ENCODE measurements around the gene DYNLL2.

Gene DYNLL2

DNA sequence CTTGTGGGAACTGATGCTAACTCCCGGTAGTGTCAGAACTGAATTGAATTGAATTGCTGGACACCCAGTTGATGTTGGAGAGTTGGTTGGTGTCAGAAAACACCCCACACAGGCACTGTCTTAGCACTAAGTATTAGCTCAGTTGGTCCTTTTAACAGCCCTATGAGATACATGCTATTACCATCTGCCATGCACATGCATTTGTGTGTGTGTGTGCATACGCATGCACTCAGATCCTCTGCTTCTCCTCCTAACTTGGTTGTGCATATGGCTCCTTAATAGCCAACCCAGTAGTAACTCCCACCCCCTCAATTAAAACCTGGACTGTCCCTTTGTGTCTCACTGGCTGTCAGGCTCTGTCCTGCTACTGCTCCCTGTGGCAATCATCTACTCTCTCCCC, 32.3 kb upstream of the DYNLL2 start:
- H3K27ac ChIP-seq (ENCODE audit: insufficient read depth, low read depth, low read length, poor library complexity, severe bottlenecking), result no peak overlapping the region
- H3K4me1 ChIP-seq (ENCODE audit: control insufficient read depth, insufficient read depth, low read length), result peaks cover 8% of the 10 kb centered on the region
- H3K27me3 ChIP-seq (ENCODE audit: control insufficient read depth, insufficient read depth, low read length, poor library complexity, severe bottlenecking), result no peaks in the 10 kb centered on the region
- no peaks in the 10 kb centered on the region for H3K9me3 ChIP-seq (ENCODE audit: control insufficient read depth, low read length)
- H3K4me3 ChIP-seq (ENCODE audit: insufficient read depth, low read depth, low read length), result no peak overlapping the region
- H3K36me3 ChIP-seq (ENCODE audit: control insufficient read depth, insufficient read depth, low read length), result no peaks in the 10 kb centered on the region
- WGBS, 2 experiments, result 95 to 98% methylated on average over 2 of the region's 2 CpGs

DNA sequence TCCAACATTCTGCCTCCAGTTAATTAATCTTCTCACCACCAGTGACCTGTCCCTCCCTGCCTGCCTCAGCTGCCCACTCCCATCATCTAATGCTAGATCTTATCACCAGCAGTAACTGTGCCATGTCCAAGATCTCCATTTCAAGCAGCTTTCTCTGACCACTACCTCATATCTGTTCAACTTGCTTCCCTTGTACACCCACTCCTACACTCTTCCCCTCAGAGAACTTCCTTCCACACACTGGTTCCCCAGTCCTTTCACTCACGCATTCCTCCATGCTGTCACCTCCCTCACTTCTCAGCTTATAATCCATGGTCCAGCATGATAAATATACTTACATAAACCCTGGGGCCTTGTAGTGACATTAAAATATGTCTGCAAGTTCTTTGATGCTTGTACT, 31.8 kb upstream of the DYNLL2 start:
- no peaks in the 10 kb centered on the region for H3K9me3 ChIP-seq (ENCODE audit: control insufficient read depth, low read length)
- 95 to 100% methylated on average over 1 of the region's 1 CpG for WGBS, 2 experiments
- H3K27ac ChIP-seq (ENCODE audit: insufficient read depth, low read depth, low read length, poor library complexity, severe bottlenecking), result no peak overlapping the region
- no peaks in the 10 kb centered on the region for H3K36me3 ChIP-seq (ENCODE audit: control insufficient read depth, insufficient read depth, low read length)
- peaks cover 8% of the 10 kb centered on the region for H3K4me1 ChIP-seq (ENCODE audit: control insufficient read depth, insufficient read depth, low read length)
- H3K4me3 ChIP-seq (ENCODE audit: insufficient read depth, low read depth, low read length), result no peak overlapping the region
- H3K27me3 ChIP-seq (ENCODE audit: control insufficient read depth, insufficient read depth, low read length, poor library complexity, severe bottlenecking), result no peaks in the 10 kb centered on the region

DNA sequence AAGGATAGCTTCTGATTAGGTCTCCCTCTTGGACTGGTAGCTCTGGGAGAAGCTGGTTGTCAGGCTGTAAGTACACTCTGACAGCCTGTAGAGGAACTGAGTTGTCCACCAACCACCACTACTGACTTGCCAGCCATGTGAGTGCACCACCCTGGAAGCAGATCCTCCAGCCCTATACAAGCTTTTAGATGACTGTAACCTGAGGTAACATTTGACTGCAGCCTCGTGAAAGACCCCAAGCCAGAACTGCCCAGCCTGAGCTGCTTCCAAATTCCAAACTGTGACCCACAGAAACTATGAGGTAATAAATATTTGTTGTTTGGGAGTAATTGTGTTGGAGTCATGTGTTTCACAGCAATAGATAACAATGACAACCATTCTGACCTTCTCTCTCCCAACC, 30.8 kb upstream of the DYNLL2 start:
- H3K4me3 ChIP-seq (ENCODE audit: insufficient read depth, low read depth, low read length), result no peak overlapping the region
- no peak overlapping the region for H3K27ac ChIP-seq (ENCODE audit: insufficient read depth, low read depth, low read length, poor library complexity, severe bottlenecking)
- WGBS, 2 experiments, result 88 to 100% methylated on average over 1 of the region's 1 CpG
- H3K4me1 ChIP-seq (ENCODE audit: control insufficient read depth, insufficient read depth, low read length), result no peaks in the 10 kb centered on the region
- no peaks in the 10 kb centered on the region for H3K9me3 ChIP-seq (ENCODE audit: control insufficient read depth, low read length)
- H3K27me3 ChIP-seq (ENCODE audit: control insufficient read depth, insufficient read depth, low read length, poor library complexity, severe bottlenecking), result no peaks in the 10 kb centered on the region
- no peaks in the 10 kb centered on the region for H3K36me3 ChIP-seq (ENCODE audit: control insufficient read depth, insufficient read depth, low read length)

DNA sequence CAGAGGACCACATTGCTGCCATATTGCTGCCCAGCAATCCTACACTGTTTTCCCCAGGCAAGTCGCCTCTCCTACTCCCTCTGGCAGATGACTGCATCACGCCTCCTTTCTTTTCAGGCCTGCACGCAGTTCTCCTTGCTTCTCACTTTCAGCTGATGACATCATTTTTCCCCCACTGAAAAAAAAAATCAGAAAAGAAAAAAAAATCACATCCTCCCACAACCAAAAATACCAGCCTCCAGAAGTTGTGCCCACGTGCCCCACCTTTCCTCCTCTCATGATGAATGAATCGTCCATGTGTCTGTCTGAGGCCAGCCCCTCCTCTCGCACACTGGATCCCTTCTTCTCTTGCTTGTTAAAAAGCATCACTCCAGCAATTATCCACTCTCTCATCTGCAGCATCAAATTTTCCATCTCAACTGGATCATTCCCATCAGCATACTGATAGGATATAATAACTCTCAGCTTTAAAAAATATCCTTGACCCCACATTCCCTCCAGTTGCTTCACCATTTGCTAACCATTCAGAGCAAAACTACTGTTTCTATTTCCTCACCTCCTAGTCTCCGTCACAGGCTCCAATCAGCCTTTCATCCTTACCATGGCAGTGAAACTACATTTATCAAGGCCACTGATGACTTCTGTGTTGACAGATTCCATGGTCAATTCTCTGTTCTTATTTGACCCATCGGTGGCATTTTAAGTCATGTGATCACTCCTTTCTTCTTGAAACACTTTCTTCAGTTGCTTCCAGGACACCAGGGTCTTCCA, 30.1 kb upstream of the DYNLL2 start:
- H3K9me3 ChIP-seq (ENCODE audit: control insufficient read depth, low read length), result no peaks in the 10 kb centered on the region
- no peaks in the 10 kb centered on the region for H3K4me1 ChIP-seq (ENCODE audit: control insufficient read depth, insufficient read depth, low read length)
- no peaks in the 10 kb centered on the region for H3K27me3 ChIP-seq (ENCODE audit: control insufficient read depth, insufficient read depth, low read length, poor library complexity, severe bottlenecking)
- no peak overlapping the region for H3K4me3 ChIP-seq (ENCODE audit: insufficient read depth, low read depth, low read length)
- WGBS, 2 experiments, result 88 to 89% methylated on average over 8 of the region's 8 CpGs
- H3K36me3 ChIP-seq (ENCODE audit: control insufficient read depth, insufficient read depth, low read length), result no peaks in the 10 kb centered on the region
- no peak overlapping the region for H3K27ac ChIP-seq (ENCODE audit: insufficient read depth, low read depth, low read length, poor library complexity, severe bottlenecking)

DNA sequence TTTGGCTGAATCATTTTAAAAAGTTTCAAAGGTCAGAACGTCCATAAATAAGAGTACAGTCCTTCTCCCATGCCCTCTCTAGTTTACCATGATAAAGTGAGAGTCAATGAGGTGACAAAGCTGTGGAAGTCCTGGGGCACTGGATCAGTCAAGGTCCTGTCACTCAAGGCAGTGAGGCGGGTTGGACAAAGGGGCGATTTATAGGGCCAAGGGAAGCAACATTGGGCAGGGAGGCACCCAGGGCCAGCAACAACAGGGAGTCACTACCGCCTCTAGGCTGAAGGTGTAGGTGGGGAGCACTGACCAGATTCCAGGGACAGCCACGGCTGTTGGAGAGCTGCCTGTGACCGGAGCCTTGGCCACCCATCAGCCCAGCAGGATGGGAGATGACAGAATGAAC, 28.6 kb upstream of the DYNLL2 start:
- Histone ChIP-seq H3K36me3 (ENCODE audit: control insufficient read depth, insufficient read depth, low read length) (no peaks in the 10 kb centered on the region), H3K4me1 (ENCODE audit: control insufficient read depth, insufficient read depth, low read length) (no peaks in the 10 kb centered on the region)

DNA sequence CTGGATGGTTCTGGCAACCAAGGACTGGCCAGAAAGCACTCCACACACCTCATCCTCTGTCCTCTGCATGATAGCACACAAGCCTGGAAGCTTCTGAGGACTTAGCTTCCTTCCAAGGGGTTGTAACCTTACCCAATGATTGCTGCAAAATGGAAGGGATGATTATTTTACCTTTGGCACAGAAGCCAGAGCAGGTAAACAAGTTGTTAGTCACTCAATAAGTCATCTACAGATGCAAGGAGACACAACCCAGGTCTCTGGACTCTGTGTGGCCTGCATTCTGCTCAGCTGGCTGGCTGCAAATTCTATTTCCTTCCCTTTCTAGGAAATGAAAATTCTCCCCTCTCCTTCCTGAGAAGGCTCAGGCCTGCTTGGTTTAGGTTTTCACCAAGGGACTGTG, 26.7 kb upstream of the DYNLL2 start:
- H3K27ac ChIP-seq (ENCODE audit: insufficient read depth, low read depth, low read length, poor library complexity, severe bottlenecking), result no peak overlapping the region
- no peaks in the 10 kb centered on the region for H3K9me3 ChIP-seq (ENCODE audit: control insufficient read depth, low read length)
- no peaks in the 10 kb centered on the region for H3K4me1 ChIP-seq (ENCODE audit: control insufficient read depth, insufficient read depth, low read length)
- no peaks in the 10 kb centered on the region for H3K36me3 ChIP-seq (ENCODE audit: control insufficient read depth, insufficient read depth, low read length)
- H3K27me3 ChIP-seq (ENCODE audit: control insufficient read depth, insufficient read depth, low read length, poor library complexity, severe bottlenecking), result no peaks in the 10 kb centered on the region
- no peak overlapping the region for H3K4me3 ChIP-seq (ENCODE audit: insufficient read depth, low read depth, low read length)

More for the DNA sequence above, 28.6 kb upstream of the DYNLL2 start:
- H3K9me3 ChIP-seq (ENCODE audit: control insufficient read depth, low read length), result no peaks in the 10 kb centered on the region
- WGBS, 2 experiments, result 90 to 93% methylated on average over 6 of the region's 6 CpGs
- no peaks in the 10 kb centered on the region for H3K27me3 ChIP-seq (ENCODE audit: control insufficient read depth, insufficient read depth, low read length, poor library complexity, severe bottlenecking)
- H3K4me3 ChIP-seq (ENCODE audit: insufficient read depth, low read depth, low read length), result no peak overlapping the region
- H3K27ac ChIP-seq (ENCODE audit: insufficient read depth, low read depth, low read length, poor library complexity, severe bottlenecking), result no peak overlapping the region

DNA sequence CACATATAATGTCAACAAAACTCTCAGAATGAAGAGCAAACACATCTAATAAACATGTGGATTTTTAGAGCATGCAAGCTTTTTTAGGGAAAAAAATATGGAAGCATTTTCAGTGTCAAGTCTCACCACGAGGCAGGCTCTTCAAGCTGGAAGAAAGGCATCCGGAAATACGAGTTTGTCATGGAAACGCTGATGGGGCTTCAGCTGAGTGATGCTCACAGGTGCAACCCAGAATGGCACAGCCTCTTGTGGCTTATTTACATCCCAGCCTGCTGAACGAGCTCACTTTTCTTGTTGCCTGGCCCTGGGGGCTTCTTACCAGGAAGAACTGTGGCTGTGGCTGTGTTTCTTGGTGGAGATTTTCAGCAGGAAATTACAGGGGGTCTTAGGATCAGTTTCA, 24.1 kb upstream of the DYNLL2 start:
- H3K4me1 ChIP-seq (ENCODE audit: control insufficient read depth, insufficient read depth, low read length), result no peaks in the 10 kb centered on the region
- H3K27ac ChIP-seq (ENCODE audit: insufficient read depth, low read depth, low read length, poor library complexity, severe bottlenecking), result no peak overlapping the region
- no peaks in the 10 kb centered on the region for H3K27me3 ChIP-seq (ENCODE audit: control insufficient read depth, insufficient read depth, low read length, poor library complexity, severe bottlenecking)
- WGBS, 2 experiments, result 75 to 81% methylated on average over 5 of the region's 5 CpGs
- no peaks in the 10 kb centered on the region for H3K9me3 ChIP-seq (ENCODE audit: control insufficient read depth, low read length)
- no peaks in the 10 kb centered on the region for H3K36me3 ChIP-seq (ENCODE audit: control insufficient read depth, insufficient read depth, low read length)
- no peak overlapping the region for H3K4me3 ChIP-seq (ENCODE audit: insufficient read depth, low read depth, low read length)

DNA sequence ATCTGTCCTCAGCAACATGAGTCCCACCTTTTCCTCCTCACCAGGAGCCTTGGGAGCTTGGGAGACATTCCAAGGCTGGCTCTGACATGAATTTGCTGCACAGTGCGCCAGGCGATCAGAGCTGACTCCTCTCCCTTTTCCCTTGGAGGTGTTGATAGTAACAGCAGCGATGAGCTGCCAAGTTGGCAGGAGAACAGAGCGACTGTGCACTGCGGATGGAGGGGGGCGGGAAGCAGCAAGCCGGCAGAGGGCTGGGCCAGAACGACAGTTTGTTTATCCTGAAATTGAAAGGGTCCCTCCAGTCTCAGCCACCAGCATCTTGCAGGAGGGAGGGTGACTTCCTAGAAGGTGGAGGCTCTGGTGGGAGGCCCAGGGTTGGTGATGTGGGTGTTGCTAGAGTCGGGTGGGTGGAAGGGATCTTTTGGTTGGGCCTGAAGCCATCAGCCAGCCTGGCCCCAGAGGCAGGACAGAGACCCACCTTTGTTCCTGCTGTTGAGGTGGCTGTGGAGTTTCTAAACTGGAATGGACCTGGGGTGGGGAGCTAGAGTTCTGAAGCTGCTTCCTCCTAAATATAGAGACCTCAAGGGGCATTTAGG, 22.5 kb upstream of the DYNLL2 start:
- no peaks in the 10 kb centered on the region for H3K4me1 ChIP-seq (ENCODE audit: control insufficient read depth, insufficient read depth, low read length)
- 78 to 79% methylated on average over 9 of the region's 9 CpGs for WGBS, 2 experiments
- H3K36me3 ChIP-seq (ENCODE audit: control insufficient read depth, insufficient read depth, low read length), result no peaks in the 10 kb centered on the region
- H3K27ac ChIP-seq (ENCODE audit: insufficient read depth, low read depth, low read length, poor library complexity, severe bottlenecking), result no peak overlapping the region
- H3K4me3 ChIP-seq (ENCODE audit: insufficient read depth, low read depth, low read length), result no peak overlapping the region
- no peaks in the 10 kb centered on the region for H3K27me3 ChIP-seq (ENCODE audit: control insufficient read depth, insufficient read depth, low read length, poor library complexity, severe bottlenecking)
- H3K9me3 ChIP-seq (ENCODE audit: control insufficient read depth, low read length), result no peaks in the 10 kb centered on the region

DNA sequence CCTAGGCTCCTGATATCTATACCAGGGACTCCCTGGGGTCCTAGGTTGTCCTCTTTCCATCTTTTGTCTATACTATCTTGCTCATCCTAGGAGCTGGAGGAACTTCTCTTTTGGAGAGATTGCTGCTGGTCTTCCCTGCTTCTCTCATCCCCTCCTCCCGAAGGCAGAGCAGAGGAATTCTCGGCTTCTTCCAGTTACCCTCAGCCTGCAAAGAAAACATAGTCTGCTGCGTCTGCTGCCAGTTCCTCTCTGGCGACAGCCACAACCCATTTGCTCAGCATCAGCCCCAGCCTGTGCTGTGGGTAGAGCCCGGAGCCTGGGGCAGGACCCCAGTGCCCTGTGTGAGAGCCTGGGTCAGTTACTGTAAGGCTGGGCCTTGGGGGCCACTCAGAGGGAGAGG, 21.5 kb upstream of the DYNLL2 start:
- Histone ChIP-seq H3K36me3 (ENCODE audit: control insufficient read depth, insufficient read depth, low read length) (no peaks in the 10 kb centered on the region), H3K9me3 (ENCODE audit: control insufficient read depth, low read length) (no peaks in the 10 kb centered on the region), H3K27me3 (ENCODE audit: control insufficient read depth, insufficient read depth, low read length, poor library complexity, severe bottlenecking) (no peaks in the 10 kb centered on the region), H3K4me3 (ENCODE audit: insufficient read depth, low read depth, low read length) (no peak overlapping the region), H3K4me1 (ENCODE audit: control insufficient read depth, insufficient read depth, low read length) (peaks cover 5% of the 10 kb centered on the region), H3K27ac (ENCODE audit: insufficient read depth, low read depth, low read length, poor library complexity, severe bottlenecking) (no peak overlapping the region)
- WGBS, 2 experiments, result 86 to 87% methylated on average over 5 of the region's 5 CpGs

DNA sequence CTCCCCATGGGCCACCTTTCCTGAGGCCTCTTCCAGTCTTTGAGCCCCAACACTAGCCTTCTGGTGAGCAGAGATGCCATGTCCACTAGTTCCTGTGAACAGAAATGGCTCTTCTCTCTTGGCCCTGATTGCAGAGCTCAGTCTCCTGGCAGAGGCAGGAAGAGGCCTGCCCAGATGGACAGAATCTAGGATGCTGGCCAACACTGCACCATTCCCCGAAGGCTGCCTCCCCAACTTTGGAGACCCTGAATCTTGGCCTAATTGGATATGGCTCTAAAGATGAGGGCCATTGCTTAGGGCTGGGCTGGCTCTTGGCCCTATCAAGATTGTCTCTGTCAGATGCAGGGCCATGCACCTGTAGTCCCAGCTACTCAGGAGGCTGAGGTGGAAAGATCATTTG, 18.0 kb upstream of the DYNLL2 start:
- WGBS, 2 experiments, result 93 to 95% methylated on average over 1 of the region's 1 CpG
- no peaks in the 10 kb centered on the region for H3K9me3 ChIP-seq (ENCODE audit: control insufficient read depth, low read length)
- H3K27me3 ChIP-seq (ENCODE audit: control insufficient read depth, insufficient read depth, low read length, poor library complexity, severe bottlenecking), result no peaks in the 10 kb centered on the region
- H3K4me1 ChIP-seq (ENCODE audit: control insufficient read depth, insufficient read depth, low read length), result peaks cover 8% of the 10 kb centered on the region
- no peaks in the 10 kb centered on the region for H3K36me3 ChIP-seq (ENCODE audit: control insufficient read depth, insufficient read depth, low read length)
- H3K4me3 ChIP-seq (ENCODE audit: insufficient read depth, low read depth, low read length), result no peak overlapping the region
- H3K27ac ChIP-seq (ENCODE audit: insufficient read depth, low read depth, low read length, poor library complexity, severe bottlenecking), result no peak overlapping the region

Data from ectodermal cell (in vitro differentiated cells).